Stimulated activated CD8-positive, alpha-beta memory T cell treated with anti-CD3 and anti-CD28 coated beads, Interleukin-12 subunit alpha, Interleukin-12 subunit beta, amount 100 ng/mL, for 1 hour (primary cell): ENCODE results near the gene NATD1.
A peak's percentile ranks its signal among the peaks of the same experiment; 100 is the strongest.

ENCODE experiments used
- DNase-seq: peaks from one replicate; pipeline ENCODE4 v3.0.0-alpha.2; 2020; ENCODE audit warnings: low read depth

Gene NATD1, protein sequence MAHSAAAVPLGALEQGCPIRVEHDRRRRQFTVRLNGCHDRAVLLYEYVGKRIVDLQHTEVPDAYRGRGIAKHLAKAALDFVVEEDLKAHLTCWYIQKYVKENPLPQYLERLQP

DNA sequence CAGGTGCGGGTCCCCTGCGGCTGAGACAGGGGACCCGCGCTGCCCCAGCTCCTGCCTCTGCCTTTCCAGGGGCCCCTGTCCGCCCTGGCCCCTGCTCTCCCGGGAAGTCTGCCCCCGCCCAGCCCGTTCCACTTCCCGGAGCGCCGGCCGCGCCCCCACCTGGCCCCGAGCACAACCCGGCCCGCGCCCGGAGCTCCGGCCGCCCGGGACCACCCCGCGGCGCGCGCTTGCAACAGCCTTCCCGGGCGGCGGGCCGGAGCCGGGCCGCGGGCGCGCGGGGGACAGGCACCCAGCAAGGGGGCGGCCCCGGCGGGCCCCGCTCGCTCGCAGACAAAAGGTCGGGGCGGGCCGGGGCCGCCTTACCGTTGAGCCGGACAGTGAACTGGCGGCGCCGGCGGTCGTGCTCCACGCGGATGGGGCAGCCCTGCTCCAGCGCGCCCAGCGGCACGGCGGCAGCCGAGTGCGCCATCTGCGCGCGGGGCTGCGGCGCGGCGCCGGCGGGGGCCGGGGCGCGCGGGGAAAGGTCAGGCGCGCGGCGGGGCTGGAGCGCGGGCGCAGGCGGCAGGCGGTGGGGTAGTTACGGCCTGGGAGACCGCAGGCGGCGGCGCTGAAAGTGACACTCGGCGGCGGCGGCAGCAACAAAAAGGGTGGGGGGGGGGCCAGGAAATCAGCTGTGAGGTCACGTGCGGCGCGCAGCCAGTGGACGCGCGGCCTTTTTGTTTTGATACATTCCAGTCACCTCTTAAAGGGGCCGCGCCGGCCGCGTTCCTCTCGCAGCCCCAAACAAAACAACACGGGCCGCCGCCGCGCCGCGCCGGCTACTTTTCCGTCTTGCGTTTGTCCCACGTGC is at the start of gene NATD1:
NATD1 (minus strand) TSS at position 615 of the 850 bp plus-strand sequence; CDS start at position 469, 146 bp downstream.
- peak; percentile 67 for DNase-seq

DNA sequence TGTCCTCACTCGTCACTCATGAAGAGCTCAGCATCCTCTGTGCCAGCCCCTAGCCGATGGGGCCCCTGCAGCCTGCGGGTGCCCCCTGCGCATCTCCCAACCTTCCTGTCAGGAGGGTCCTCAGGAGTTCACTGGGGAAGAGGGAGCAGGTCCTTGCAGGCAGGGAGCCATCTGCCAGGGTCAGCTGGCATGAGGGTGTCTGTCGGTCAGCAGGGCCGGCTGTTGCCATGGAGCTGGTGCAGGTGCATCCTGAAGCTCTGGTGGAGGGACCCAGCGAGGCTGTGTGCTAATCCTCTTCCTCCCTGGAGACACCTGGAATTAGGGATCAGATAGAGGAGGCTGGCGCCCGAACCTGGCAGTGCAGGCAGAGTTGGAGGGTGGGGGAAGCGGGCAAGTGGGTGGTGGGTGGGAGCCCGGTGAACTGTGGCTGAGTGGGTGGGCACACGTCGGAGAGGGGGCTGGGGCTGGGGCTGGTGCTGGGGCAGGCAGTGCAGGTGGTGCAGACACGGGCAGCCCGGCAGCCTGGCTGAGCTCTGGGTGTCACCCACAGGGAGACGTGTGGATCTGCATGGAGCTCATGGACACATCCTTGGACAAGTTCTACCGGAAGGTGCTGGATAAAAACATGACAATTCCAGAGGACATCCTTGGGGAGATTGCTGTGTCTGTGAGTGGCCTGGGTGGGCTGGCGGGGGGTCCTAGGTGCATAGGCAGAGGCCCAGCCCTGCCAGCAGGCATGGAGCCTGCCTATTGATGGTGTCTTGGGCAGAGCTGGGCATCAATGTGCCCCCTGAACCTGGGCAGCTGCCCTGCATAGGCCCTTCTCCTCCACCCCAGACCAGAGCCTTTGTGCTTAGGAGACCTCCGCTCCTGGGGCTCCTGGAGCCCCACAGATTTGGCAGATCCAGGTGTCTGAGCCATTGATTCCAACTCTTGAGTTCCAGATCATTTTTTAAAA is 48.7 kb upstream of the NATD1 start:
- no peak for DNase-seq

GRCh38 chr17:21300601-21301571 is 47.7 kb upstream of the NATD1 start:
- DNase-seq: no peak

DNA sequence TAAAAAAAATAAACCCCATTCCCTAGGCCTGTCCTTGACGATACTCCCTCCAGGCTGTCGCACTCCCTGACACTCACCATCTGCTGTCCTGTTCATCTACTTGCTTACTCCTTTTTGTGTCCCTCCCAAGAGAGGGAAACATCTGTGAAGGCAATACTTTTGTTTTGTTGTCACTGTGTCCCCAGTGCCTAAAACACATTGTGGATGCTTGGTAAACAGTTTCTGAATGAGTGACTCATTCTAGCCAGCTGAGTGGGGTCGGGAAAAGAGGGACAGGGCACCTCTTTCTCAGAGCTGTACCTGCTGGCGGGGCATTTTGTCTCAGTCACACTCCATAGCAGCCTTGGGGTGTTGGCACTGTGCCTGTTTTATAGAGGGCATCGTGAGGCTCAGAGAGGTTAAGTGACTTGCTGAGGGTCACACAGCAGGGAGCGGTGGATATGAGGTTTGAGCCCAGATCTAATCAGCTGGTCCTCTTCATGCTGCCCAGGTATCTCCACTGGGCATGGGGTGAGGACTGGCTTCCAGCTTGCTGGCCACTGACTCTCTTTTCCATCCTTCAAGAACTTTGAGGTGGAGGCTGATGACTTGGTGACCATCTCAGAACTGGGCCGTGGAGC is 46.9 kb upstream of the NATD1 start:
- DNase-seq: no peak

- no peak for DNase-seq
These were observed 45.8 kb upstream of the NATD1 start for GRCh38 chr17:21298983-21299519.

DNA sequence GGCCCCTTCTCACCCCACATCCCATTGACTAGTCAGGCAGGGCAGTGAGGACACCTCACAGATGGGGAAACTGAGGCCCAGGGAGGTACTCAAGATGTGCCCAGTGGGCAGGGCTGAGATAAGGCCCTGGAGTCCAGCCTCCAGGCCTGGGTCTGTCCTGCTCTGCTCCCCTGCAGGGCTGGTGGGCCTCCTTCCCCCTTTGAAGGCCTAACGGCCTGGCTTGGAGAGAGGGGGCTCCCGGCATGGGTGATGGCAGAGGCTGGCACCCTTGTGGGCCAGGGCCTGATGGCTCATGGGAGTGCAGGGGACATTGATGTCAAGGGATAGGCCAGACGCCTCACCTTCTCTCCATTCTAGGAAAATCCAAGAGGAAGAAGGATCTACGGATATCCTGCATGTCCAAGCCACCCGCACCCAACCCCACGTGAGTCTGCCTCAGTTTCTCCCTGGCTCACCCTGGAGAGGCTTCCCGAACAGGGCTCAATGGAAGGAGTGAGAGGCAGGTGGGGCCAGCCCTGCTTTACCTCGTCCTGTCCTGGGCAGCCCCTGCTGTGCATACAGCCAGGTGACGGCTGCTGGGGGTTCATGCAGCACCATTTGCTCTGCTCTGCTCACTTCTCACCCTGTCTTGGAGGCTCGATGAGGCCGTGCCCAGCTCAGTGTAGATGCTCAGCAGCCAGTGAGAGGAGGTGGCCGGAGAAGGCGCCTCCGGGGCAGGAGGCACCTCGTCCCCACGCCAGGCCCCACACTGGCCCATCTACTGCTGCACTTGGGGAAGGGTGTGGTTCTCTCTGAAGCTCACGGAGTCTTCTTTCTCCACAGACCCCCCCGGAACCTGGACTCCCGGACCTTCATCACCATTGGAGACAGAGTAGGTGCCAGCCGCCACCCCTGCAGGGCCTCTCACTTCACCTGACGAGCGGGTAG is 45.1 kb upstream of the NATD1 start:
- no peak for DNase-seq

- no peak for DNase-seq
These were observed 44.4 kb upstream of the NATD1 start for GRCh38 chr17:21297597-21297996.

GRCh38 chr17:21297026-21297520 is 43.9 kb upstream of the NATD1 start:
- DNase-seq: no peak

GRCh38 chr17:21296097-21297025 is 43.2 kb upstream of the NATD1 start:
- no peak for DNase-seq

- no peak for DNase-seq
These were observed 42.1 kb upstream of the NATD1 start for GRCh38 chr17:21295036-21295952.

DNA sequence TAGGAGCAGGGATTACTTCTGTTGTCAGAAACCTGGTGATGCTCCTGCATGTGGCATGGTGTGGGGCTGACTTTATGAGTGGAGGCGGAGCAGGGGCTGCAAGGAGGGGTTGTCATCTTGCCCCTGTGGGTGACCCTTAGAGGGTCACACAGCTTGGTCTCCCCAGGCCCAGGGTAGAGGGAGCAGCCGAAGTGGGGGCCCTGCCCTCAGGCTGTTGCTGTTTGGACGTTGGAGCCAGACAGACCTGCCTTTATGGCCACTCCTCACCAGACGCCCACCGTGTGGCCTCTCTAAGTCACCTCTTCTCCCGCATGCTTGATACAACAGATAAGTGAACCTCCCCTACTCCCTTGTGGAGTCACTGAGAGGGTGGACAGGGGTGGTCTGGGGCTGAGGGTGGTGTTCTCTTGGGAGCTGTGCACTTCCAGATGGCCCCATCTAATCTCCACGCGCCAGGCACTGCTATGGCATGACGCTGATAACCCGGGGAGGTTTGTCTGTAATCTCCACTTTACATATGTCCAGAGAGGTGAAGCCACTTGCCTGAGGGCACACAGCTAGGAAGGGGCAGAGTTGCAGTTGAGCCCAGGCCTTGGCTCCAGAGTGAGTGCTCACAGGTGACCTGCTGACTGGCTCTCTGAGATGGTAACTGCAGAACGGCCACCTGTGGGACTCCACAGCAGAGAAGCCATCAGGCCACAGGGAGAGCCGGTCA is 41.3 kb upstream of the NATD1 start:
- DNase-seq: no peak

- no peak for DNase-seq
These were observed 40.6 kb upstream of the NATD1 start for GRCh38 chr17:21293831-21294210.

DNA sequence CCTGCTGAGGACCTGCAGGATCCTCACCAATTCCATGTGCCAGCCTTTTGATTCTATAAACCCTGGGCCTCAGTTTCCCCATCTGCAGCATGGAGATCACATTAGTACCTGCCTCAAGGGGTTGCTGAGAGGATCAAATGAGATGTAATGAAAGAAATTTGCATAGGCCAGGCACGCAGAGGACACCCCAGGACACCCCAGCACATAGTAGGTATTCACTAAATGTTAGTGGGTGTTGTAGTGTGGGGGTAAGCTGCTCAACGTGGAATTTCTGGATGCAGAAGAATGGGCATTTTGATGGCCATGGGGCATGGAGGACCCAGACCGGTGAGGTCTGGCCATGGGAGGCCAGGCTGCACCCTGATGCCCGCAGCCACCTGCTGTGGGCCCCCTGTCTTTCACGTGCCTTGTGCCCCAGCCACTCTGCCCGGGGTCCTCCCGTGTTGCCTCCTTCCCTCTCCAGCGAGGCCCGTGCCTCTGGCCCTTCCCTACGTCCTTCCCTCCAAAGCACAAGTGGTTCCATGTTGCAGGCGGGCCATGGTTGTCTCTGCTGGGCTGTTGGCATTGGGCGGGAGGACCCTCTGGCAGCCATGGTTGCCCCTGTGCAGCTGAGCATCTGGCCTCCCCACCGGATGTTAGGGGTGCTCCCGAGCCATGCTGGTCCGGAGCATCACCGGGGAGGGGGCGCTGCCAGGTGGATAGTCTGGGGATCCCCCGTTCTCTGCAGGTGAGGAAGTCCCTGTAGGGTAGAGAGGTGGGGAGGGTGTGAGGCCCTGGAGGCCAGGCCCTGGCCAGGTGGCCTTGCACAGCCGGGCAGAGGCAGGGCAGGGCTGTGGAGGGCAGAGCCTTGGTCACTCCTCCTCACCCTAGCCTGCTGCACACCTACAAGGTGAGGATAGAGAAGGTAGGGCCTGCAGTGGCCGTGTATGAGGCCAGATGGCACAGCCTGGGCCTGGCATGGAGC is 39.9 kb upstream of the NATD1 start:
- DNase-seq: no peak

DNA sequence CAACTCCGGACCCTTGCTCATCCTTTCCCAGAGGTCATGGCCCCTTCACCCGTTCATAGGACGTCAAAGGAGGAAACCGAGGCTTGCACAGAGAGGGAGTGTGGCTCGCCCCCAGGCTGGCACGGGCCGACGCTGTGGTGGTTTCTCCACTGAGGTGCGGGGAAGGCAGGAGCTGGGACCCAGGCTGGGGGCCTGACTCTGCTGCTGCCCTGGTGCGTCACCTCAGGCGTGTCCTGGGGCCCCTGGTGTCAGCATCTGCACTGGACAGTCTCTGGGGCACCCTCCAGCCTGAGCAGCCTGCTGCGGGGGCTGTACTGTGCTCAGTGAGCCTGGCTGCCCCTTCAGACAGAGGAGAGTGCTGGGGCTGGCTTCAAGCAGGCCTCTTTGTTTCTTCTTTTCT is 38.7 kb upstream of the NATD1 start:
- no peak for DNase-seq

DNA sequence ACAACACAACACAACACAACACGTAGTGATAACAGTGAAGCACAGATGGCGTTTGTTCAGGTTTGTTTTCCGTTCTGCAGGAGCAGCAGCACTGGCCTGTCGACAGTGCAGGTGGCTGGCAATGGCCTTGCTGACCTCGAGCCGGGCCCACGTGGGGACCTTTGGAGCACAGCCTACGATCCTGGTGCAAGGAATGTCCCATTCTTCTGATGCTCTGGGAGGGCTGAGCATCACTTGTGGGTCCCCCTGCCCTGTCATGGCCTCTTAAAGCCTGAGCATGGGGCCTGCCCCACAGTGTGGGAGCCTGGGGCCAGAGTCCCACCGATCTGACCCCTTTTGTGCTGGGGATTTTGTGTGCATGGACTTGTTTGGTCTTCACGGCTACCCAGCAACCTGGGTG is 38.1 kb upstream of the NATD1 start:
- no peak for DNase-seq
